Keratinocyte (primary cell): Measurements from ENCODE around the gene C16orf54.

Experiments
- EZH2 ChIP-seq: IDR thresholded peaks from one replicate; pipeline ENCODE4 v1.6.1; 2012; ENCODE audit warnings: inconsistent platforms, mild to moderate bottlenecking, low read length, moderate library complexity
- TF ChIP-seq, protein P1 (sequence below), 3 experiments: IDR thresholded peaks in 1 of 3; conservative IDR thresholded peaks in 1 of 3; optimal IDR thresholded peaks in 1 of 3; 2 replicates in 2 of 3; 3 replicates in 1 of 3; pipeline versions ENCODE3 to v1.5.1; 2011; ENCODE audit warnings: low read length in 3 of 3, mild to moderate bottlenecking in 3 of 3, moderate library complexity in 2 of 3, control low read depth in 1 of 3, inconsistent platforms in 1 of 3; ENCODE audit not compliant: insufficient read depth in 2 of 3; ENCODE audit errors: extremely low read depth in 1 of 3

DNA sequence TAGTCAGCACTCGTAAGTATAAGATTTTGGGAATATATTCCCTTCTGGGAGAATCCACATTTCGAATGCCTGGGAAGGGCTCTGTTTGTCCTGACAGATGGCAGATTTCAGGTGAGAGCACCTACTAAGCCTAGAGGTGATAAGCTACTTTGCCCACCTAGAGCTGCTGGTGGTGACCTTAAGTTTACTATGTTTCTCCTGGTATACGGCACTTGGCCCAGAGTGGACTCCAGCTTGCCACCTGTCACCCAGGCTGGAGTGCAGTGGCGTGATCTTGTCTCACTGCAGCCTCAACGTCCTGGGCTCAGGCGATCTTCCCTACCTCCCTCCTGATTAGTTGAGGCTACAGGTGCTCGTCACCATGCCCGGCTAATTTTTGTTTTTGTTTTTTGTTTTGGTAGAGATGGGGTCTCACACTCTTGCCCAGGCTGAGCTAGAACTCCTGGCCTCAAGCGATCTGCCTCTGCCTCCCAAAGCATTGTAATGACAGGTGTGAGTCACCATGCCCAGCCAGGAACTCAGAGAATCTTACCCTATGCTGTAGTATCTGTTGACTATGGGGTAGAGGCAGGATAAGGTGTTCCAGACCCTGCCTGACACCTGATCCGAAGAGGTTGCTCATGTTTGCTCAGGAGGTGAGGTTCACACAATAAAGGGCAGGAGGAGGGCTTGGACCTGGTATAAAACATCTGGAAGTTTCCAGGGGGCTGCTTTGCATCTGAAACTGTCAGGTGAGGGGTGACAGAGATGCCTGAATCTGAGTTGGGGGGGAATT lies 32.0 kb upstream of the C16orf54 start, which contains the start of gene ZG16:
- TF ChIP-seq, protein P1, sequence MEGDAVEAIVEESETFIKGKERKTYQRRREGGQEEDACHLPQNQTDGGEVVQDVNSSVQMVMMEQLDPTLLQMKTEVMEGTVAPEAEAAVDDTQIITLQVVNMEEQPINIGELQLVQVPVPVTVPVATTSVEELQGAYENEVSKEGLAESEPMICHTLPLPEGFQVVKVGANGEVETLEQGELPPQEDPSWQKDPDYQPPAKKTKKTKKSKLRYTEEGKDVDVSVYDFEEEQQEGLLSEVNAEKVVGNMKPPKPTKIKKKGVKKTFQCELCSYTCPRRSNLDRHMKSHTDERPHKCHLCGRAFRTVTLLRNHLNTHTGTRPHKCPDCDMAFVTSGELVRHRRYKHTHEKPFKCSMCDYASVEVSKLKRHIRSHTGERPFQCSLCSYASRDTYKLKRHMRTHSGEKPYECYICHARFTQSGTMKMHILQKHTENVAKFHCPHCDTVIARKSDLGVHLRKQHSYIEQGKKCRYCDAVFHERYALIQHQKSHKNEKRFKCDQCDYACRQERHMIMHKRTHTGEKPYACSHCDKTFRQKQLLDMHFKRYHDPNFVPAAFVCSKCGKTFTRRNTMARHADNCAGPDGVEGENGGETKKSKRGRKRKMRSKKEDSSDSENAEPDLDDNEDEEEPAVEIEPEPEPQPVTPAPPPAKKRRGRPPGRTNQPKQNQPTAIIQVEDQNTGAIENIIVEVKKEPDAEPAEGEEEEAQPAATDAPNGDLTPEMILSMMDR (optimal IDR thresholded peaks at IDR 0.05 in 1 of 3, IDR thresholded peaks at IDR 0.05 in 1 of 3, conservative IDR thresholded peaks at IDR 0.05 in 1 of 3; ENCODE audit: extremely low read depth in 1 of 3, insufficient read depth in 2 of 3, low read length in 3 of 3), result no peak
- TF ChIP-seq EZH2, result no peak
